ENCODE measurements around the gene MS4A15.

The MS4A15 gene

GRCh38 chr11:60718524-60719316, 37.9 kb upstream of the MS4A15 start:
- in situ Hi-C loops (cut with HindIII; ENCODE audit: low pct_ligation_motif_present, low sequenced_read_pairs): no loop called here
- no peak for TF ChIP-seq CTCF (IDR thresholded peaks at IDR 0.05; ENCODE audit: low read depth, low read length, missing control alignments)
- Histone ChIP-seq H3K27me3 (replicated peaks) (no peaks in the 10 kb centered on the region), H3K27ac (no peak overlapping the region), H3K36me3 (replicated peaks) (no peaks in the 10 kb centered on the region), H3K4me3 (ENCODE audit: low read depth, low read length) (no peak overlapping the region)
- no peak for DNase-seq

GRCh38 chr11:60719391-60719790, 37.3 kb upstream of the MS4A15 start:
- Histone ChIP-seq H3K27me3 (replicated peaks) (no peaks in the 10 kb centered on the region), H3K36me3 (replicated peaks) (no peaks in the 10 kb centered on the region), H3K4me3 (ENCODE audit: low read depth, low read length) (no peak overlapping the region), H3K27ac (no peak overlapping the region)
- TF ChIP-seq CTCF (IDR thresholded peaks at IDR 0.05; ENCODE audit: low read depth, low read length, missing control alignments): no peak
- no peak for DNase-seq
- in situ Hi-C loops (cut with HindIII; ENCODE audit: low pct_ligation_motif_present, low sequenced_read_pairs): no loop called here

GRCh38 chr11:60720460-60720859, 36.2 kb upstream of the MS4A15 start:
- no peaks in the 10 kb centered on the region for H3K27me3 ChIP-seq (replicated peaks)
- DNase-seq: no peak
- no peak overlapping the region for H3K27ac ChIP-seq
- H3K4me3 ChIP-seq (ENCODE audit: low read depth, low read length): no peak overlapping the region
- H3K36me3 ChIP-seq (replicated peaks): no peaks in the 10 kb centered on the region
- in situ Hi-C loops (cut with HindIII; ENCODE audit: low pct_ligation_motif_present, low sequenced_read_pairs): no loop called here
- no peak for TF ChIP-seq CTCF (IDR thresholded peaks at IDR 0.05; ENCODE audit: low read depth, low read length, missing control alignments)

GRCh38 chr11:60724420-60724819, 32.2 kb upstream of the MS4A15 start, which contains the start of gene MS4A18:
Gene MS4A18 (plus strand): TSS chr11:60724720.
- Histone ChIP-seq H3K4me3 (ENCODE audit: low read depth, low read length) (no peak within 1 kb of the TSS), H3K36me3 (replicated peaks) (no peaks in the 10 kb centered on the region), H3K27ac (no peak within 1 kb of the TSS), H3K27me3 (replicated peaks) (no peaks in the 10 kb centered on the region)
- no peak for DNase-seq
- in situ Hi-C loops (cut with HindIII; ENCODE audit: low pct_ligation_motif_present, low sequenced_read_pairs): no loop called here
- no peak for TF ChIP-seq CTCF (IDR thresholded peaks at IDR 0.05; ENCODE audit: low read depth, low read length, missing control alignments)

- in situ Hi-C loops (cut with HindIII; ENCODE audit: low pct_ligation_motif_present, low sequenced_read_pairs): no loop called here
- no peak for DNase-seq
- no peak overlapping the region for H3K4me3 ChIP-seq (ENCODE audit: low read depth, low read length)
- no peak for TF ChIP-seq CTCF (IDR thresholded peaks at IDR 0.05; ENCODE audit: low read depth, low read length, missing control alignments)
- peaks cover 2% of the 10 kb centered on the region for H3K27me3 ChIP-seq (replicated peaks)
- no peak overlapping the region for H3K27ac ChIP-seq
- H3K36me3 ChIP-seq (replicated peaks): no peaks in the 10 kb centered on the region
Observed at GRCh38 chr11:60725592-60725991, 31.1 kb upstream of the MS4A15 start.

GRCh38 chr11:60731586-60731985, 25.1 kb upstream of the MS4A15 start:
- in situ Hi-C loops (cut with HindIII; ENCODE audit: low pct_ligation_motif_present, low sequenced_read_pairs): no loop called here
- peaks cover 2% of the 10 kb centered on the region for H3K27me3 ChIP-seq (replicated peaks)
- DNase-seq: no peak
- no peak for TF ChIP-seq CTCF (IDR thresholded peaks at IDR 0.05; ENCODE audit: low read depth, low read length, missing control alignments)
- H3K36me3 ChIP-seq (replicated peaks): no peaks in the 10 kb centered on the region
- no peak overlapping the region for H3K27ac ChIP-seq
- H3K4me3 ChIP-seq (ENCODE audit: low read depth, low read length): no peak overlapping the region

All from brain microvascular endothelial cell (primary cell).